ENCODE data around the gene LTC4S. TPM values are rescaled to one million over a fixed set of nuclear protein-coding genes. Genes with fewer than 3 reads are reported as not detected.
"Not testable (repeated sequence)": the region's sequence is repeated elsewhere in the genome, so short reads cannot be mapped to it uniquely, and the experiment has no call there.

The LTC4S gene
- total RNA-seq, 1 experiment from 2014 or later: 2.6 TPM

GRCh38 chr5:179834871-179835270 lies 41.1 kb downstream of the LTC4S start:
- H3K4me1 Mint-ChIP-seq; POLR2A ChIA-PET; H3K27ac Mint-ChIP-seq; DNase-seq (ENCODE audit: low spot score); H3K4me3 Mint-ChIP-seq; CTCF ChIA-PET; ATAC-seq; H3K27me3 Mint-ChIP-seq (ENCODE audit: low read depth): not testable (repeated sequence)
- H3K9me3 Mint-ChIP-seq: peaks cover 13% of the 10 kb centered on the region
- H3K36me3 Mint-ChIP-seq: peaks cover 76% of the 10 kb centered on the region

GRCh38 chr5:179836225-179837019 lies 42.6 kb downstream of the LTC4S start:
- H3K4me1 Mint-ChIP-seq: no peaks in the 10 kb centered on the region
- no peak overlapping the region for H3K27ac Mint-ChIP-seq
- H3K36me3 Mint-ChIP-seq: peaks cover 78% of the 10 kb centered on the region
- ATAC-seq (peak; percentile 24; the same call in 1 of the 2 replicates), DNase-seq (ENCODE audit: low spot score) (no peak)
- POLR2A ChIA-PET: no interaction called here
- peaks cover 11% of the 10 kb centered on the region for H3K9me3 Mint-ChIP-seq
- no peaks in the 10 kb centered on the region; the same call in 1 of the 2 replicates for H3K27me3 Mint-ChIP-seq (ENCODE audit: low read depth)
- H3K4me3 Mint-ChIP-seq: no peak overlapping the region
- CTCF ChIA-PET: no interaction called here
- TF ChIP-seq TCF7 (CRISPR knock-in tag; IDR thresholded peaks at IDR 0.05; ENCODE audit: low read depth) (no peak), ELF4 (CRISPR knock-in tag; IDR thresholded peaks at IDR 0.05; ENCODE audit: low read depth) (no peak), TP53 (CRISPR knock-in tag; IDR thresholded peaks at IDR 0.05) (no peak), ATF1 (CRISPR knock-in tag; IDR thresholded peaks at IDR 0.05) (no peak), ZMAT4 (CRISPR knock-in tag; IDR thresholded peaks at IDR 0.05) (no peak), MXD4 (CRISPR knock-in tag; IDR thresholded peaks at IDR 0.05; ENCODE audit: borderline replicate concordance) (no peak), AFF4 (CRISPR knock-in tag; IDR thresholded peaks at IDR 0.05; ENCODE audit: borderline replicate concordance) (no peak)
- TF ChIP-seq, protein P1, sequence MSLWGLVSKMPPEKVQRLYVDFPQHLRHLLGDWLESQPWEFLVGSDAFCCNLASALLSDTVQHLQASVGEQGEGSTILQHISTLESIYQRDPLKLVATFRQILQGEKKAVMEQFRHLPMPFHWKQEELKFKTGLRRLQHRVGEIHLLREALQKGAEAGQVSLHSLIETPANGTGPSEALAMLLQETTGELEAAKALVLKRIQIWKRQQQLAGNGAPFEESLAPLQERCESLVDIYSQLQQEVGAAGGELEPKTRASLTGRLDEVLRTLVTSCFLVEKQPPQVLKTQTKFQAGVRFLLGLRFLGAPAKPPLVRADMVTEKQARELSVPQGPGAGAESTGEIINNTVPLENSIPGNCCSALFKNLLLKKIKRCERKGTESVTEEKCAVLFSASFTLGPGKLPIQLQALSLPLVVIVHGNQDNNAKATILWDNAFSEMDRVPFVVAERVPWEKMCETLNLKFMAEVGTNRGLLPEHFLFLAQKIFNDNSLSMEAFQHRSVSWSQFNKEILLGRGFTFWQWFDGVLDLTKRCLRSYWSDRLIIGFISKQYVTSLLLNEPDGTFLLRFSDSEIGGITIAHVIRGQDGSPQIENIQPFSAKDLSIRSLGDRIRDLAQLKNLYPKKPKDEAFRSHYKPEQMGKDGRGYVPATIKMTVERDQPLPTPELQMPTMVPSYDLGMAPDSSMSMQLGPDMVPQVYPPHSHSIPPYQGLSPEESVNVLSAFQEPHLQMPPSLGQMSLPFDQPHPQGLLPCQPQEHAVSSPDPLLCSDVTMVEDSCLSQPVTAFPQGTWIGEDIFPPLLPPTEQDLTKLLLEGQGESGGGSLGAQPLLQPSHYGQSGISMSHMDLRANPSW (CRISPR knock-in tag; conservative IDR thresholded peaks at IDR 0.05; ENCODE audit: low read depth): no peak

GRCh38 chr5:179837076-179838011 lies 43.6 kb downstream of the LTC4S start:
- POLR2A ChIA-PET: interaction anchor here (0.5 to 0.8 kb wide), 2 partner anchors 14 to 252 kb away, joined by 3 read pairs; no protein-coding TSS in a partner anchor
- H3K36me3 Mint-ChIP-seq: peaks cover 77% of the 10 kb centered on the region
- no peak for ATAC-seq

More at GRCh38 chr5:179837076-179838011, 43.6 kb downstream of the LTC4S start:
- CTCF ChIA-PET: interaction anchor here (0.6 kb wide), 1 partner anchor 36 kb away, joined by 3 read pairs; no protein-coding TSS in a partner anchor
- no peak for TF ChIP-seq CREB1 (CRISPR knock-in tag; IDR thresholded peaks at IDR 0.05)
- no peak for TF ChIP-seq ZNF416 (CRISPR knock-in tag; IDR thresholded peaks at IDR 0.05)
- H3K4me3 Mint-ChIP-seq: no peak overlapping the region
- peaks cover 11% of the 10 kb centered on the region for H3K9me3 Mint-ChIP-seq
- H3K4me1 Mint-ChIP-seq: no peaks in the 10 kb centered on the region
- DNase-seq (ENCODE audit: low spot score): no peak
- no peak overlapping the region for H3K27ac Mint-ChIP-seq
- H3K27me3 Mint-ChIP-seq (ENCODE audit: low read depth): no peaks in the 10 kb centered on the region; the same call in 1 of the 2 replicates
